ENCODE measurements around the gene SAFB.

DNA sequence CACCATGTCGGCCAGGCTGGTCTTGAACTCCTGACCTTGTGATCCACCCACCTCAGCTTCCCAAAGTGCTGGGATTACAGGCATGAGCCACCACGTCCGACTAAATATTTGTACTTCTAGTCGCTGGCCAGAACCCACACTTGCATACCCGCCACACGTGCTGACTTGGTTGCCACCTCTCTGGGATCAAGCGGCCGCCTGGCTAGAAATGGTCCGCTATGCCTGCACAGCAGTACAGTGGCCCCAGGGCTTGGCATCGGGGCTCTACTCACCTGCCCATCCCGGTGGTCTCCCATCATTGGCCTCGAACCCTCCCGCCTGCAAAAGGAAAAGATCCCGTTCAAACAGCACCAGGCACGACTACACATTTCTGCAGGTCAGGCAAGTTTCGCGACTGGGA, 31.4 kb upstream of the SAFB start:
- TF ChIP-seq POLR2AphosphoS5 (IDR thresholded peaks at IDR 0.05; ENCODE audit: borderline replicate concordance, low read depth, low read length), result no peak
- TF ChIP-seq EZH2 (IDR thresholded peaks at IDR 0.05), result no peak
- no peak for TF ChIP-seq FOXP2 (optimal IDR thresholded peaks at IDR 0.05; ENCODE audit: control extremely low read depth, extremely low read length, insufficient read depth)
